Ureter (tissue), 1 donor: Measurements from ENCODE around the gene BTBD17. TPM values are rescaled to one million over a fixed set of nuclear protein-coding genes. Genes with fewer than 3 reads are reported as not detected.

Experiments used
- DNase-seq: peaks from one replicate; pipeline ENCODE4 v3.0.0-alpha.2; 2020; ENCODE audit warnings: low spot score
- total RNA-seq: library from RNA; stranded (reverse); gene quantifications from one replicate; pipeline ENCODE4 v1.2.4, GENCODE V29; 2023
- donor health status: DM: yes; HTN: yes; CAD: no.

BTBD17 gene
- total RNA-seq, 1 donor from 2014 or later: not detected

DNA sequence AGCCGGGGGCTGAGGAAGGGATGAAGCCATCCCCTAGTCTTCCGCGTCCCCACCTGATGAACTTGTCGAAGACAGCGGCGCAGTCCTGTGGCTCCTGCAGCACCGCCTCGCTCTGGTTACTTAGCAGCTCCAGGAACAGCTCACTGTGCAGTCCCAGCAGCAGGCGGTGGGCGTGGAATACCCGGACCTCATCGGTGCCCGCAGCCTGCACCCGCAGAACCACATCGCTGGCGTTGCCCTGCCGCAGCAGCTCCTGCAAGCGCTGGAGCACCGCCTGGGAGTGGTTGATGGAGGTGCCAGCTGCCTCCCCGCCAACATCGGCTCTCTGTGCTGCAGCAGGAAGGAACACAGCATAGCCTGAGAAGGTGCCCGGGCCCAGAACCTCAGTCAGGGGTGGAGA, 1.8 kb downstream of the BTBD17 start:
- no peak for DNase-seq

DNA sequence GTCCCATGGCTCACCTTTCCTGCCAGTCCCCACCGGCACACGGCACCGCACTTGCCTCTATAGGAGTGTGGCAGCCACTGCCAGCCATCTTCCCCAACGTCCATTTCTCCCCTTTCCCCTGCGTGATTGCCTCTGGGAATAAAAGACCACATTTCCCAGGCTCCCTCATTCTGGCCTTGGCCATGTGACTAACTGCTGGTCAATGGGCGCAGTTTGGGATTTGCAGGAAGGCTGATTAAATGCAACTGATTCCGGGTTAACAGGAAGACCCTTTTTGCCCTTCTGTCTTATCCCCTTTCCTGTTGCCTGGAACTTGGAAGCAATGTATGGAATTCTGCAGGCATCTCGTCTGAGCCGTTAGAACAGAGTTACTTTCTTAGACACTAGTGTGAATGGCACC, 3.0 kb downstream of the BTBD17 start:
- no peak for DNase-seq

DNA sequence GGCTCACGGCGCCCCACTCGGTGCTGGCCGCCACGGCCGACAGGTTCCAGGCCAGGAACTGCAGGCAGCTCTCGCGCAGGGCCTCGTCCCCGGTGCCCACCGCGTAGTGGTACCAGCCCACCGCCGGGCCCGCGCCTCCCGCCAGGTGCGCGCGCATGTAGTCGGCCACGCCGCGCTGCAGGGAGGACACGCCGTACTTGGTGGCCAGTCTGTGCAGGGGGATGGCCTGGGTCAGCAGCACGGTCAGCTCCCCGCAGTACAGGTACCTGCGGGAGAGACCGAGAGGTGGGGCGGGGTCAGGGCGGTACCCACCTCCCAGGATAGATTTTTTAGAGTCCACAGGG, 4.2 kb downstream of the BTBD17 start:
- DNase-seq: no peak

DNA sequence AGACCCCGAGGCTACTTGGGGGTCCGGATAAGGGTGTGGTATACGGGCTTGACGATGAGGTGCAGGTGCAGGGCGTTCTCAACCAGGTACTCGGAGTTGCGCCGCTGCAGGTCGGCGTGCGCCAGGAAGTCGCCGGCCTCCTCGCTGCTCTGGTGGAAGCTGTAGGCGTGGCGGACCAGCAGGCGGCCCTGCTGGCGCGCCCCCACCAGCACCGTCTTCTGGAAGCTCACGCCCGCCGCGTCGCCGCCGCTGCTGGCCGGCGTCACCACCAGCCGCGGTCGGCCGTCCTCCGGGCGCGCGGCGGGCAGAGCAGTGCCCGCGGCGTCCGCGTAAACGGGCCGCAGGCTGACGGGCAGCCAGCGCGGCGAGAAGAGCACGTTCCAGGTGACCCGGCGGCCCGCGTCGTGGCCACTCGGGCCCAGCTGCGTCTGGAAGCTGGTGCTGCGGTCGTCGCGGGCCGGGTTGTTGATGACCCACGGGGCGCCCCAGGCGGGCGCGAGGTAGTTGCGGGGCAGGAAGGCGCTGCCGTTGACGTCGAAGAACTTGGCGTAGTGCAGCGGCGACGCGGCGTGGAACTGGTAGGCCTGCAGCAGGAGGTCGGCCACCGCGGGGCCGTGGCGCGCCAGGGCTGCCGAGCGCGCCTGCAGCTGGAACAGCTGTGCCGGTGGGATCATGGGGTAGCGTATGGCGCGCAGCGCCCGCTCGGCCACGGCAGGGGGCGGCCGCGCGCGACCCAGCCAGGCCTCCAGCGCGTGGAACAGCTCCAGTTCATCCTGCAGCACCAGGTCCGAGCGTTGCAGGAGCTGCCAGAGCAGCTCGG, 4.8 kb downstream of the BTBD17 start:
- DNase-seq: no peak

DNA sequence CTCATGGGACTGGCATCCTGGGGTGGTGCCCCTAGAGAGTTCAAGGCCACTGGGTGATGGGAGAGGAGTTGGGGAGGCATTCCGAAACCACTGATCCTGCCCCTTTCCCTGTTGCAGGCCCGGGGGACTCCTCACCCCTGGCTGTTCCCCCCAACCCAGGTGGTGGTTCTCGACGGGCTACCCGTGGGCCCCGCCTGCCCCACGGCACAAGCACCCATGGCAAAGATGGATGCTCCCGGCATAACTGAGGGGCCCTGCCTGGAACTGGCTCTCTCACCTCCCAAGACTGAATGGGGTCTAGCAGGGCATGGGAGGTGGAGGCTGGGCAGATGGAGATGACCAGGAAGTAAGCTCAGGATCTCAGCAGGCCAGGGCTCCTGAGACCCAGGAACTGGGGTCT, 6.6 kb downstream of the BTBD17 start:
- DNase-seq: no peak

DNA sequence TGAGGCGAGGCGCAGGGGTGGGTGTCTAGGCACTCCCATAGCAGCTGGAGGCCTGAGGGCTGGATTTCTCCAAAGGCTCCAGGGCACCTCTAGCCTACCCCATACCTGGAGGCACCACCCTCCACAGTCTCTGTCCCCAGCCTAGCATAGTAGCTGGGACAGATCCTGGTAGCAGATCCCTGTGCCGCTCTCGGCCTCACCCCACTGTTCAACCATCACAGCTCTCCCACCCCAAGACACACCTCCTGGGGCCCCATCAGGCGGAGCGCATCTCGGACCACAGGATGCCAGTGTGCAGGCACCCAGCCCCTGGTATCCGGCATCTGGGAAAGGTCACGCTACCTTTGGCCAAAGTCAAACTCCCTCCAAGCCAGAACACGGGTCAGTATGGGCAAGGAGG, 7.1 kb downstream of the BTBD17 start:
- DNase-seq: no peak

DNA sequence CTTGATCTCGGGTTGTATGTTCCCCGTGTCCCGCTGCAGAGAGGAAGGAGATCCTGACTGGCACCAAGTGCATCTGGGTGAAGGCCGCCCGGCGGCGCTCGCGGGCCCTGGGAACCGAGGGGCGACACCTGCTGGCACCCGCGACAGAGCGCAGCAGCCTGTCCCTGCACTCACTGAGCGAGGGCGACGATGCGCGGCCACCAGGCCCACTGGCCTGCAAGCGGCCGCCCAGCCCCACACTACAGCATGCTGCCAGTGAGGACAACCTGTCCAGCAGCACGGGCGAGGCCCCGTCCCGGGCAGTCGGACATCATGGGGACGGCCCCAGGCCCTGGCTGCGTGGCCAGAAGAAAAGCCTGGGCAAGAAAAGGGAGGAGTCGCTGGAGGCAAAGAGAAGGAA, 7.5 kb downstream of the BTBD17 start:
- no peak for DNase-seq

DNA sequence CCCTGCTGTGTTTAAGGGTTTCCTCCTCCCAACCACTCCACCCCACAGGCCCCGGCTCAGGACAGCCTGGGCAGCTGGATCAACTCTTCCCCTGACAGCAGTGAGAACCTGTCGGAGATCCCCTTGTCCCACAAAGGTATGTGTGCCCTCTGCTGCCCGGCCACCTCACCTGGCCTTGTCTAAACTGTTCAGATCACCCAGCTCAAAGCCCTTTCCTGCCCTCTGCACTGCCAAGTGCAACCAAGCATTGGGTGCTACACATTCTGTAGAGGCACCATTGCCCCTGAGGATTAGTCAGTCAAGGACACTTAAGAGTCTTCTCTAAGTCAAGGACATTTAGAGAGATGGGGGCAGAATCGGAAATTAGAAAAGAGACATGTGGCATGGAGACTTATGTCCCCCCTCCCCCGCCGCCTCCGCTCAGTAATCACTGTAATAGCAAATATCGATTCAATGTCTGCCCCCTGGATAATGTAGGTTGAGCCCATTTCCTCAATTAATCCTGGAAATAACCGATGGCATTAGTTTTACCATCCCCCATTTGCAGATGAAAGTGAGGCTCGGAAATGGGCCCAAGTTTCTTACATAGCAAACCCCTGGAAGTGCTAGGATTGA, 8.1 kb downstream of the BTBD17 start:
- DNase-seq: no peak

DNA sequence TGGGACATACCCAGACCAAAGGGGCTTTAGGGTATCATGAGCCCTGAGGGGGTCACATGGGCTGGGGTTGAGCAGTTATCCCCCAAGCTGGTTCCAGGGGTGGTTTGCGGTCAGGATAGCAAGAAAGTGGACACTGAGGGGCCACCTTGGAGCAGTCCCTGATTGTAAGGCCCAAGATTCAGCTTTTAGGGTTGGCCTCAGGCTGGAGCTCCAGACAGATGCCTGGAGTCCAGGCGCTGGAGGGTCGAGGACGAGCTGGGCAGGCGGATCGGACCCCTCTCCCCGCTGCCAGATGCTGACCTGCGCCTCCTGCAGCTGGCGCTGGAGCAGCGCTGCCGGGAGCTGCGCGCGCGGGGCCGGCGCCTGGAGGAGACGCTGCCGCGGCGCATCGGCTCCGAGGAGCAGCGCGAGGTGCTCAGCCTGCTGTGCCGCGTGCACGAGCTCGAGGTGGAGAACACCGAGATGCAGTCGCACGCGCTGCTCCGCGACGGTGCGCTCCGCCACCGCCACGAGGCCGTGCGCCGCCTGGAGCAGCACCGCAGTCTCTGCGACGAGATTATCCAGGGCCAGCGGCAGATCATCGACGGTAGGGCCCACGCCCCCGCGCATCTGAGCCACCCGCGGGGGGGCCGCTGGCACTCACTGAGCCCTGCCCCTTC, 10.0 kb downstream of the BTBD17 start:
- no peak for DNase-seq

DNA sequence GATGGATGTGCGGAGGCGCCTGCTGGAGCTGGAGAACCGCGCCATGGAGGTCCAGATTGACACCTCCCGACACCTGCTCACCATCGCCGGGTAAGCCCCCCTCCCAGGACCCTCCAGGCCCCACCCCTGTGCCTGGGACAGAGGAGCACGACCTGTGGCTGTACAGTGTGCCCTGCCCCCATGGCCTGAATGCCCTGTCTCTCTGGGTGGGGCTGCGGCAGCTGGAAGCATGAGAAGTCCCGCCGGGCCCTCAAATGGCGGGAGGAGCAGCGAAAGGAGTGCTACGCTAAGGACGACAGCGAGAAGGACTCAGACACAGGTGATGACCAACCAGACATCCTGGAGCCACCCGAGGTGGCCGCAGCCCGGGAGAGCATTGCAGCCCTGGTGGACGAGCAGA, 11.2 kb downstream of the BTBD17 start:
- no peak for DNase-seq

DNA sequence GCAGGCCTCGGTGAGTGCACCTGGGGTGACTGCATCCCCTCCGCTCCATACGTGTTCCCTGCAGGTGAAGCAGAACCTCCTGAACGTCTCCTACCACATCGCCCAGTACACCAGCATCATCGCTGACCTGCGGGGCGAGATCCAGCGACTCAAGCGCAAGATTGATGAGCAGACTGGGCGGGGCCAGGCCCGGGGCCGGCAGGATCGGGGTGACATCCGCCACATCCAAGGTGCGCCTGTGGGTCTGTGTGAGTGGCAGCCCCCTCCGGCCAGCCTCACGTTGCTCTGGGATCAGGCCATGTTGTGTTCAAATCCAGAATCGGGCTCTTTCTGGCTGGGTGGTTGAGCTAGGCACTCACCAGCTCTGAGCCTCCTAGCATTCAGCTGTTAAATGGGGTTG, 12.5 kb downstream of the BTBD17 start:
- DNase-seq: no peak

DNA sequence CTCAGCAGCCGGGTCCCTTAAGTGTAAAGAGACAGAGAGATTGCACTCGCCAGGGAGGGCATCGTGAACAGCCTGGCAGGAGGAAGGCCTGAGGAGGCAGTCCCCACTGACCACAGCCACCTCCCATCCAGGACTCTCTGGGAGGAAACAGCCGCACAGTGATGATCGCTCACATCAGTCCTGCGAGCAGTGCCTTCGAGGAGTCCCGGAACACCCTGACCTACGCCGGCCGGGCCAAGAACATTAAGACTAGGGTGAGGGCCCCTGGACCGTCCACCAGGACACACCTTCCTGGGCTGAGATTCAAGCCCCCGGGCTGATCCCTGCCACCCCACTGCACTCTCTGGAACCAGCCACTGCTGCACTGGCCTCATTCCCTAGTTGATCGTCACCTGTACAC, 14.0 kb downstream of the BTBD17 start:
- DNase-seq: no peak

DNA sequence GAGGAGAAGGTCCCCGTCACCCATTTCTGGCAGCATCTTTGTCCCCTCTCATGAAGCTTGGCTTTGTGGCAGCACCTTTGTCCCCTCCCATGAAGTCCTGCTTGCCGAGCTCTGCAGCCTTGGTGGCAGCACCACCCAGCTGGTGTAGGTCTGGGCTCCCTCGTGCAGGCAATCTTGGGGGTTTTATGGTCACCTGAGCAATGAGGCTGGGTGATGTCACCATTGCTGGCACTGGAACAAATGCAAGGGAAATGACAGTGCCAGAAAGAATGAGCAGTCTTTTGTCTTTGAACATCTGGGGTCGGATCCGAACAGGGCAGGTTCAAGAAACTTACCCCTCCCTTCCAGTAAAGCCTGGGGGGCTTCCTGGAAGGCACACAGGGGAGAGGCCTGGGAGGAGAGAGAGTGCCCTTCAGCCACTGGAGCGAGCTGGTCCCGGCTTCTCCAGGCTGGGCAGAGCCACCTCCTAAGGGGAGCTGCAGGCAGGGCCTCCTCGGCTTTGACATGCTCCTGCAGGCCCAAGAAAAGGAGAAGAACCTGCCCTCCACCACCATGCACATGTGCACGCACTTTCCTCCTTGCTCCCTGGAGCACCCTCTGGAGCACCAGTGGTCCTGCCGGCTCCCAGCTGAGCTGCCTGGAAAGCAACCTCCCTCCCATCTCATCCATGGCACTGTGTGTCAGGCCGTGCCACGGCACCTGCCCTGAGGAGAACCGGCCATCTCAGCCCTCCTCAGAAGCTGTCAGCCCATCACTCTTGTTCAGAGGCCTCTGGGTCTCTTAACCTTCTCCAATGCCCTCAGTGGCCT, 16.0 kb downstream of the BTBD17 start:
- DNase-seq: no peak

DNA sequence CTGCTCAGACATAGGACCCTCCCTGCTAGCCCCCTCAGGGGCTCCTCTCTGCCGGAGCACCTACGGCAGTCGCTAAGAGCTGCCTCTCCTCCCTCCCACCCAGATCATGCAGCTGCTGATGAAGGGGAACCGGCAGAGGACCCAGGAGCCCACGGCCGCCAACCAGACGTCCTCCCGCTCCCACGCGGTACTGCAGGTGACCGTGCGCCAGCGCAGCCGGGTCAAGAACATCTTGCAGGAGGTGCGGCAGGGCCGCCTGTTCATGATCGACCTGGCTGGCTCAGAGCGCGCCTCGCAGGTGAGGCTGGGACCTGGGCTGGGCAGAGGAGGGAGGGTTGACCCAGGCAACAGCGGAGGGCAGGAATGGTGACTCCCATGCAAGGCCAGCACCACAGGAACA, 17.0 kb downstream of the BTBD17 start:
- no peak for DNase-seq

DNA sequence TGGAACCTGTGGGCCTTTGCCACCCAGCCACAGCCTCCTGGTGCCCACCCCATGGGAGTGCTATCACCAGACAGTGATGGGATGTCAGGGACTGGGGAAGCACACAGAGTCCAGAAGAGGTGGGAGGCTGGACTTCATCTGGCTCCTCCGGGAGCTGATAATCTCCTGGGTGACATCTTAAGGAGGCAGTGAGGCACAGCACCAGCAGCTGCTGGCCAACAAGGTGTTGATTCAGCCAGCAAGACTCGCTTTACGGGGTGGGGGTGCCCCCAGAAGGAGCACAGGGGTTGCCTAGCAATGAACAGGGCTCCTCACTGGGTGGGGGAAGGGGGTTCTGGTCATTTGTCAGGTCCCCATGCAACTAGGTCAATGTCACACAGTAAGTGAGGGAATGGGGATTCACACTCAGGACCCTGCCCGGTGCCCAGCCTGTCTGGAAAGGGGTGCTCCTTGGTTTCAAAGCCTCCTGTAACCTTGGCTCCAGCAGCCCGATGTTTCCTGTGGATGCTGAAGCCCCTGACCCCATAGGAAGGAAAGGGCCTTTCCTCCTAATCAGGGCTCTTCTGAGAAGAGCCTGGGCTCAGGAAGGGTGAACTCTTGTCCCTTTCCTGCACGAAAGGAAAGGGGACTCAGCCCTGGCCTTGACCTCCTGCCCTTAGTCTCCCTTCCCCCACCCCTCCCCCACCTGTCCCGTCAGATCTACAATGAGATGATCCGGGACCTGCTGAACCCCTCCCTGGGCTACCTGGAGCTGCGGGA, 18.0 kb downstream of the BTBD17 start:
- no peak for DNase-seq

DNA sequence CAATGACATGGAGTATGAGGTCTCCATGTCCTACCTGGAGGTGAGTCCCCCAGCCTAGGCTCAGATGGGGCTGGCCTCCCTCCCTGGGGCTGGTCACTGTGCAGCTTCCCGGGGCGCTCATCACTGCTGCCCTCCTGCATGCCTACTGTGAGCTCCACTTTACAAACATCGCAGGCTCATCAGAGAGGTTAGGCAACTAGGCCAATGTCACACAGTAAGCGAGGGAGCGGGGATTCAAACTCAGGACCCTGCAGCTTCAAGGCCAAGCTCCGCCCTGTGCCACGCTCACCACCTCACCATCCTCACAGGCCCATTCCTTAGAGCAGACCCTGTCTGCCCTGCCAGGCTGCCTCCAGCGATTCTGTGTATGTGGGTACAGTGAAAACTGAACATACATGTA, 18.5 kb downstream of the BTBD17 start:
- DNase-seq: no peak

DNA sequence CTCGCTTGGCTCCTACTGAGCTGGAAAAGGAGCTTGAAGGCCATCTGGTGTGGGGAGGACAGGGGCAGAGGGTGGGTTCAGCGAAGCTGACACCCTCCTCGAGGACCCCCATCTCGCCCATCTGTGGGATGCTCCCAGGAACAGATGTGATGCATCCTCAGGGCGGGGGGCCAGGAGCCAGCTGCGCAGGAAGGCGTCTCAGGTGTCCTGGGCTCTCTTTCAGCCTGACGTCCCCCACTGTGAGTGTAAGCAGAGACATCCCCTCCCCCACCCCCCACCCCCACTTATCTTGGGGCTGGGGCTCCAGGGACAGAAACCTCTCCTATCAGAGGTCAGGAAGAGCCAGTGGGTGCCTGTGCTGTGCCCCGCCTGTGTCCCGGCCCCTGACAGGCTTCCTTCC, 19.4 kb downstream of the BTBD17 start:
- no peak for DNase-seq

DNA sequence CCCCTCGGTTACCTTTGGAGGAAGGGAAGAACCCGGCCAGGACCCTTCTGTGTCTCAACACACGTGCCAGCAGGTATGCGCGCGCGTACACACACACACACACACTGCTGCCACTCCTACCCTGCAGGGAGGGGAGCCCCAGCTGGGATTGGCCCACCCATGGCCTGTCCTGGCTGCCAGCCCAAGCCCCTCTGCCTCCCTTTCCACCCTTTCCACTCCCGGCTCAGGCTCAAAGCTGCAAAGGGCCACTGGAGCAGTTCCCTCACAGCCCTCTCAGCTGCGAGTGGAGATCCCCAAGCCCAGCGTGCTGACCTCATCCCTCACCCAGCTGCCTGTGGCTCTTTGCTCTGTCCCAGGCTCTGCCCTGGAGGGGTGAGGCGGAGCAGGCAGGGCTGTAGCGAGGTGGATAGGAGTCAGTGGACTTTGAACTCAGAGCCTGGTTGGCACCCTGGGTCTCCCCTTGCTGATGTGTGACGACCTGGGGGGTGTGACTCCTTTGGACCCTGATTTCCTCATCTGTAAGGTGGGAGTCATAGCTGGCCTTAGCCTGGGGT, 21.1 kb downstream of the BTBD17 start:
- DNase-seq: no peak

DNA sequence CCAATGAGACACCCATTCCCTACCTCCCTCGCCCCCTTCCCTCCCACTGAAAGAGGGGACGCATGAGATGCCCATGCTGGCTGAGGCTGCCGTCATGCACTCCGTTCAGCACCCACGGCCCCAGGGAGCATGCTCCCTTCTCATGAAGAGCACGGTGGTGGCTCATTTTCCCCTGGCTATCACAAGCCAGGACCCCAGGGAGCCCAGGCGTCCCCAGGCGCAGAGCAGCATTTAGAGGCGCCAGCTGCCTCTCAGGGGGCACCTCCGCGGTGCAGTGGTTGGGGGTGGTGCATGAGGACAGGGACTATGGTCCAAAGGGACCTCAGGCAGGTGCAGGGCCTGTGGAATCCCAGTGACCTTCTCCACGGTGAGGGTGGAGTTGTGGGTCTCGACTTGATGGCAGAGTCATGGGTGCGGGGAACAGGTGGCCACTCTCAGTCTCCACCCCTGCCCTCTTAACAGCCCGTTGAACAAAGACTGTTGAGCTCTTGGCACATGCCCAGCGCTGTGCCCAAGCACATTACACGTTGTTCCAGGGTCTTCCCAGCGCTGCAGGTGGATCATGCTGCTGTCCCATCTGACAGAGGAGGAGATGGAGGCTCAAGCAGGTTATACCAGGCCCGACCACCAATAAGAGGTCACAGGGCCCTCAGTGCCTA, 22.0 kb downstream of the BTBD17 start:
- DNase-seq: no peak

DNA sequence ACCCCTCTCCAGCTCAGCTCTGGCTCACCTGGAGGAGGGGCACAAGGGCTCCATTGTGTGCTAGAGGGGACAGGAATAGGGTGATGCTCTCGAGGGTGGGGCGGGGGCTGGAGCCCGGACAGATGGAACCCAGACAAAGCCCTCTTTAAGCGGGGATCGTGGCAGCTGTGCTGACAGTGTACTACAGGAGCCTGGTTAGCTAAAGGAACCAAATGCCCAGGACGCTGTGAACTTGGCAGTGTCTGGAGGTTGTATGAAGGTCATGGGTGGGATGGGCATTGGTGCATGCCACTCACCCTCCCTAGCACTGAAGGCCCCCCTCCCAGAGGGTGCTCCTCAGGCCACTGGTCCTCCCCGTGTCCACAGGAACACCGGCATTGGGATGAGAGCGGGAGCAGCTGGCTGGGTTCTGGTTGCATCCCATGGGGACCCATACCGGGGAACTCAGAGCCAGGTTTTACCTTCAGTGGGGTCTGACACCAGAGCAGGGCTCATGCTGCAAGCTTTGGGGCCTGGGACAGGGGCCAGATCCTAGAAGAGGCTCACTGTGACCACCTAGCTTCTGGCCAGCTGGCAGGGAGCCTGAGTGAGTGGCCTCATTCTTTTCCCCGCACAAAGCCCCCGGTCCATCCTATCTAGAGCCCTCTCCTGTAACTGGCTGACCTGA, 23.7 kb downstream of the BTBD17 start:
- DNase-seq: no peak
